Esophagus squamous epithelium (tissue), 4 donors: ENCODE data around the gene MAP2K3.

ENCODE experiments used
- CTCF ChIP-seq, 6 experiments: fragments of 450-650 bp in 4 of 6; fragments of 200-600 bp in 2 of 6; sonication (generic) in 2 of 6; IDR thresholded peaks; one replicate each; pipeline ENCODE4 v1.5.1; 2016 to 2019; ENCODE audit warnings: antibody characterized with exemption in 6 of 6, mild to moderate bottlenecking in 4 of 6, moderate library complexity in 4 of 6
- POLR2A ChIP-seq, 4 donors: fragments of 450-650 bp; IDR thresholded peaks; one replicate each; pipeline ENCODE4 v1.6.1; 2017; ENCODE audit warnings: antibody characterized with exemption in 4 of 4, mild to moderate bottlenecking in 4 of 4, moderate library complexity in 3 of 4

- TF ChIP-seq CTCF (IDR thresholded peaks at IDR 0.05) (no peak), POLR2A (IDR thresholded peaks at IDR 0.05) (no peak)
Measured at GRCh38 chr17:21358682-21359482, 74.4 kb downstream of the MAP2K3 start.
